Astrocyte (in vitro differentiated cells and primary cell): Measurements from ENCODE around the gene PYM1. TPM values are rescaled to one million over a fixed set of nuclear protein-coding genes. Genes with fewer than 3 reads are reported as not detected.

ENCODE experiments used
- DNase-seq: peaks from one replicate; pipeline ENCODE4 v3.0.0-alpha.2; 2010; ENCODE audit warnings: low read depth
- FAIRE-seq: peaks from 2 replicates; lab custom pipeline; 2011; peaks lifted over from hg19 to GRCh38; lab: Jason Lieb, UNC
- H2AFZ ChIP-seq: 2 replicates; pipeline ENCODE4 v1.6.0; 2012; ENCODE audit warnings: low read depth, low read length, inconsistent platforms
- H3K27ac ChIP-seq: 2 replicates; pipeline ENCODE4 v1.5.1; 2011; ENCODE audit warnings: low read depth, low read length, inconsistent platforms
- H3K27me3 ChIP-seq: 2 replicates; pipeline ENCODE4 v1.6.0; 2011; ENCODE audit warnings: low read length, inconsistent platforms; ENCODE audit not compliant: insufficient read depth
- H3K36me3 ChIP-seq: 2 replicates; pipeline ENCODE4 v1.5.1; 2011; ENCODE audit warnings: low read length, inconsistent platforms; ENCODE audit not compliant: insufficient read depth
- H3K4me1 ChIP-seq: 2 replicates; pipeline ENCODE4 v1.5.1; 2011; ENCODE audit warnings: low read length, inconsistent platforms; ENCODE audit not compliant: insufficient read depth
- H3K4me2 ChIP-seq: 2 replicates; pipeline ENCODE4 v1.6.0; 2012; ENCODE audit warnings: low read length, inconsistent platforms
- H3K4me3 ChIP-seq: 2 replicates; pipeline ENCODE4 v1.5.1; 2011; ENCODE audit warnings: low read depth, mild to moderate bottlenecking, low read length, inconsistent platforms; ENCODE audit not compliant: insufficient read depth
- H3K79me2 ChIP-seq: 2 replicates; pipeline ENCODE4 v1.6.0; 2012; ENCODE audit warnings: mild to moderate bottlenecking, low read length, inconsistent platforms; ENCODE audit not compliant: insufficient read depth
- H3K9ac ChIP-seq: 2 replicates; pipeline ENCODE4 v1.6.0; 2012; ENCODE audit warnings: mild to moderate bottlenecking, low read length, inconsistent platforms
- H3K9me3 ChIP-seq: 2 replicates; pipeline ENCODE4 v1.5.1; 2012; ENCODE audit warnings: low read depth, mild to moderate bottlenecking, low read length, inconsistent platforms; ENCODE audit not compliant: insufficient read depth
- H4K20me1 ChIP-seq: 2 replicates; pipeline ENCODE4 v1.6.0; 2012; ENCODE audit warnings: low read length, inconsistent platforms; ENCODE audit not compliant: insufficient read depth
- H3K27ac Mint-ChIP-seq: one replicate; pipeline ENCODE4 v1.8.0; 2021; ENCODE audit warnings: mild to moderate bottlenecking, mixed read lengths; ENCODE audit not compliant: unreplicated experiment
- H3K27me3 Mint-ChIP-seq: one replicate; pipeline ENCODE4 v1.8.0; 2021; ENCODE audit warnings: low read depth, mixed read lengths; ENCODE audit not compliant: unreplicated experiment
- H3K36me3 Mint-ChIP-seq: one replicate; pipeline ENCODE4 v1.8.0; 2021; ENCODE audit warnings: low read depth, mixed read lengths; ENCODE audit not compliant: unreplicated experiment
- H3K4me1 Mint-ChIP-seq: one replicate; pipeline ENCODE4 v1.8.0; 2021; ENCODE audit warnings: low read depth, mixed read lengths; ENCODE audit not compliant: unreplicated experiment
- H3K4me3 Mint-ChIP-seq: one replicate; pipeline ENCODE4 v1.8.0; 2021; ENCODE audit warnings: mild to moderate bottlenecking, moderate library complexity, mixed read lengths; ENCODE audit not compliant: unreplicated experiment
- H3K9me3 Mint-ChIP-seq: one replicate; pipeline ENCODE4 v1.8.0; 2021; ENCODE audit warnings: mild to moderate bottlenecking, mixed read lengths; ENCODE audit not compliant: unreplicated experiment
- EZH2 ChIP-seq: IDR thresholded peaks from 2 replicates; pipeline ENCODE4 v1.6.1; 2012; ENCODE audit warnings: mild to moderate bottlenecking, low read length, inconsistent platforms; ENCODE audit not compliant: insufficient read depth
- total RNA-seq: library from RNA; stranded (reverse); gene quantifications from 2 replicates; pipeline ENCODE4 v1.2.1, GENCODE V29; 2021
- TF ChIP-seq, protein P1 (sequence below): IDR thresholded peaks from 2 replicates; pipeline ENCODE4 v1.5.1; 2011; ENCODE audit warnings: low read depth, mild to moderate bottlenecking, inconsistent platforms, low read length, moderate library complexity; ENCODE audit not compliant: insufficient read depth

Gene PYM1
- total RNA-seq, 1 donor from 2014 or later, result 33.6 TPM

DNA sequence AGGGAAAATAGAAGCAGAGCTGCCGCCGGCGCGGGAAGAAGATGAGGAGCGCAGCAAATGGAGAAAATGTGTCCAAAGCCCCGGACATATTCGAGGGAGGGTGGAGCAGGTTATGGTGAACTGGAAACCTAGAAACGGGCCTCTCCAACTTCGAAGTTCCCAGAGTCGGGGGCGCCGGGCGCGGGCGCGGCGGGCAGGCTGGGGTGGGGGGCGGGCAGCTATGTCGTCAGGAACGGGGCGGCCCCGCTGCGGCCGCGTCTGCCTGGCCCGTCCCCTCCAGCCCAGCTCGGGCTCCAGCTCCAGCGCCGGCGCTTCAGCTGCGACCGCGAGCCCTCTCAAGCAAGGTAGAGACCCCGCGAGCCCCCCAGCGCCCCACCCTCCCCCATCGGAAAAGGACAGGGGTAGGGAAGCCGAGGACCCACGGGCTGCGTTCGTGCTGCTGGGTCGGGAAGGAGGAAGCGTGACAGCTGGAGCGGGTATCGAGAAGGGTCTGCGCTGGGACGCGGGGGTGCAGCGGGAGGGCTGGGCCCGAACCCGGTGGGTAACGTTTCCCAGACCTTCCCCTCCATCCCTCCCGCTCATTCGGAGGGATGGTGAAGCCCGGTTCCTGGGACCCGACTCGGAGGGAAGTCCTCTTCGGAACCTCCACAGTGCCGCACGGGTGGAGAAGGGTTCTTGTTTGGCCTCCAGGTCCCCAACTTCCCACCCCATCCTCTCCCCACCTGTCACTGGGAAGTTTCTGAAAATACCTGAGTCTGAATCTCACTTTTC is 4.3 kb upstream of the PYM1 start:
- Mint-ChIP-seq H3K27ac (peak overlapping the region; percentile 92), H3K9me3 (no peaks in the 10 kb centered on the region), H3K36me3 (peaks cover 11% of the 10 kb centered on the region), H3K4me1 (peaks cover 51% of the 10 kb centered on the region), H3K27me3 (no peaks in the 10 kb centered on the region), H3K4me3 (peak overlapping the region; percentile 94)
- H3K4me1 ChIP-seq, result peaks cover 34% of the 10 kb centered on the region
- H3K9ac ChIP-seq, result peak overlapping the region; percentile 83
- peak overlapping the region; percentile 58 for H3K27ac ChIP-seq
- peak overlapping the region; percentile 86 for H2AFZ ChIP-seq
- peak overlapping the region; percentile 76 for H3K4me3 ChIP-seq
- no peaks in the 10 kb centered on the region for H4K20me1 ChIP-seq
- no peaks in the 10 kb centered on the region for H3K27me3 ChIP-seq
- DNase-seq, result peak; percentile 12
- no peaks in the 10 kb centered on the region for H3K9me3 ChIP-seq
- FAIRE-seq, result no peak
- TF ChIP-seq, protein P1, sequence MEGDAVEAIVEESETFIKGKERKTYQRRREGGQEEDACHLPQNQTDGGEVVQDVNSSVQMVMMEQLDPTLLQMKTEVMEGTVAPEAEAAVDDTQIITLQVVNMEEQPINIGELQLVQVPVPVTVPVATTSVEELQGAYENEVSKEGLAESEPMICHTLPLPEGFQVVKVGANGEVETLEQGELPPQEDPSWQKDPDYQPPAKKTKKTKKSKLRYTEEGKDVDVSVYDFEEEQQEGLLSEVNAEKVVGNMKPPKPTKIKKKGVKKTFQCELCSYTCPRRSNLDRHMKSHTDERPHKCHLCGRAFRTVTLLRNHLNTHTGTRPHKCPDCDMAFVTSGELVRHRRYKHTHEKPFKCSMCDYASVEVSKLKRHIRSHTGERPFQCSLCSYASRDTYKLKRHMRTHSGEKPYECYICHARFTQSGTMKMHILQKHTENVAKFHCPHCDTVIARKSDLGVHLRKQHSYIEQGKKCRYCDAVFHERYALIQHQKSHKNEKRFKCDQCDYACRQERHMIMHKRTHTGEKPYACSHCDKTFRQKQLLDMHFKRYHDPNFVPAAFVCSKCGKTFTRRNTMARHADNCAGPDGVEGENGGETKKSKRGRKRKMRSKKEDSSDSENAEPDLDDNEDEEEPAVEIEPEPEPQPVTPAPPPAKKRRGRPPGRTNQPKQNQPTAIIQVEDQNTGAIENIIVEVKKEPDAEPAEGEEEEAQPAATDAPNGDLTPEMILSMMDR, result no peak
- TF ChIP-seq EZH2, result no peak
- peaks cover 19% of the 10 kb centered on the region for H3K79me2 ChIP-seq
- H3K4me2 ChIP-seq, result peak overlapping the region; percentile 92
- no peaks in the 10 kb centered on the region for H3K36me3 ChIP-seq

GRCh38 chr12:55931317-55931779 is 3.7 kb upstream of the PYM1 start:
- Mint-ChIP-seq H3K36me3 (peaks cover 4% of the 10 kb centered on the region), H3K9me3 (no peaks in the 10 kb centered on the region), H3K27ac (peak overlapping the region; percentile 92), H3K4me3 (peak overlapping the region; percentile 94), H3K4me1 (peaks cover 48% of the 10 kb centered on the region), H3K27me3 (no peaks in the 10 kb centered on the region)
- no peaks in the 10 kb centered on the region for H3K9me3 ChIP-seq
- no peak for DNase-seq
- H3K79me2 ChIP-seq, result peaks cover 23% of the 10 kb centered on the region
- H3K4me3 ChIP-seq, result peak overlapping the region; percentile 55
- peak overlapping the region; percentile 85 for H2AFZ ChIP-seq
- no peaks in the 10 kb centered on the region for H3K27me3 ChIP-seq
- no peaks in the 10 kb centered on the region for H3K36me3 ChIP-seq
- H3K9ac ChIP-seq, result peak overlapping the region; percentile 83
- H3K27ac ChIP-seq, result peak overlapping the region; percentile 58
- peak overlapping the region; percentile 92 for H3K4me2 ChIP-seq
- no peak for FAIRE-seq
- TF ChIP-seq, protein P1, result no peak
- TF ChIP-seq EZH2, result no peak
- H3K4me1 ChIP-seq, result peaks cover 35% of the 10 kb centered on the region
- no peaks in the 10 kb centered on the region for H4K20me1 ChIP-seq
